Natural killer cell (primary cell): ENCODE measurements around the gene RGS6. TPM values are rescaled to one million over a fixed set of nuclear protein-coding genes. Genes with fewer than 3 reads are reported as not detected.

ENCODE experiments used
- ATAC-seq, 3 donors: fragments of 150-1000 bp in 2 of 3; fragments of 200-7000 bp in 1 of 3; cut with Tn5 transposase; 1 replicate in 1 of 3; 2 replicates in 2 of 3; pipeline ENCODE4 v1.10.0; 2021; ENCODE audit warnings: mild to moderate bottlenecking in 2 of 3, moderate library complexity in 2 of 3
- DNase-seq, 2 donors: peaks; one replicate each; pipeline versions ENCODE4 v3.0.0 to v3.0.0-alpha.2; 2013 to 2021; ENCODE audit warnings: mixed read lengths in 1 of 2
- H3K27ac ChIP-seq: one replicate; pipeline ENCODE4 v1.5.1; 2013; ENCODE audit warnings: mild to moderate bottlenecking, low read length
- H3K27me3 ChIP-seq: one replicate; pipeline ENCODE4 v1.6.1; 2013; ENCODE audit warnings: low read length; ENCODE audit not compliant: control insufficient read depth, insufficient read depth
- H3K36me3 ChIP-seq: one replicate; pipeline ENCODE4 v1.6.1; 2013; ENCODE audit warnings: low read length; ENCODE audit not compliant: control insufficient read depth, insufficient read depth
- H3K4me1 ChIP-seq: one replicate; pipeline ENCODE4 v1.6.1; 2013; ENCODE audit warnings: low read length; ENCODE audit not compliant: control insufficient read depth, insufficient read depth
- H3K4me3 ChIP-seq: one replicate; pipeline ENCODE4 v1.5.1; 2013; ENCODE audit warnings: low read length
- H3K9me3 ChIP-seq: one replicate; pipeline ENCODE4 v1.6.1; 2013; ENCODE audit warnings: low read length; ENCODE audit not compliant: control insufficient read depth, insufficient read depth
- H3K27ac Mint-ChIP-seq, 2 donors: one replicate each; pipeline ENCODE4 v1.8.0; 2022; ENCODE audit warnings: mild to moderate bottlenecking in 2 of 2, mixed read lengths in 2 of 2, moderate library complexity in 1 of 2
- H3K27me3 Mint-ChIP-seq, 2 donors: one replicate each; pipeline ENCODE4 v1.8.0; 2022; ENCODE audit warnings: low read depth in 2 of 2, mixed read lengths in 2 of 2
- H3K36me3 Mint-ChIP-seq: one replicate; pipeline ENCODE4 v1.8.0; 2022; ENCODE audit warnings: mixed read lengths
- H3K4me1 Mint-ChIP-seq, 2 donors: one replicate each; pipeline ENCODE4 v1.8.0; 2022; ENCODE audit warnings: mixed read lengths in 2 of 2
- H3K4me3 Mint-ChIP-seq: one replicate; pipeline ENCODE4 v1.8.0; 2022; ENCODE audit warnings: mild to moderate bottlenecking, moderate library complexity, mixed read lengths
- H3K9me3 Mint-ChIP-seq, 2 donors: one replicate each; pipeline ENCODE4 v1.8.0; 2022; ENCODE audit warnings: mixed read lengths in 2 of 2
- CTCF ChIP-seq: fragments of 200-600 bp; IDR thresholded peaks from one replicate; pipeline ENCODE4 v1.8.0; 2022; ENCODE audit warnings: antibody characterized with exemption
- WGBS: methylation state at CpG from one replicate; pipeline ENCODE4 v1.1.7; 2013; ENCODE audit warnings: missing lambda C conversion rate; ENCODE audit not compliant: insufficient coverage; 5-methylcytosine and 5-hydroxymethylcytosine counted together
- intact Hi-C: fragments of 100-400 bp; cut with micrococcal nuclease; formaldehyde crosslinking; loops from one replicate; pipeline ENCODE4 v1.14.2; 2022
- total RNA-seq, 4 donors: library from RNA; stranded (reverse); fragments of 120-200 nt in 1 of 4; gene quantifications; one replicate each; pipeline versions ENCODE4 v1.2.3 to v1.2.4, GENCODE V29; 2013 to 2022

The RGS6 gene
- total RNA-seq, 3 donors from 2014 or later (not counting 1 experiment from before 2014, with no cell fraction given): 0.75 to 1.4 TPM; not detected in 1

- Histone ChIP-seq H3K27me3 (peaks cover 7% of the 10 kb centered on the region), H3K9me3 (no peaks in the 10 kb centered on the region), H3K4me3 (no peak overlapping the region), H3K27ac (no peak overlapping the region), H3K4me1 (no peaks in the 10 kb centered on the region), H3K36me3 (no peaks in the 10 kb centered on the region)
- Mint-ChIP-seq H3K4me3 (no peak overlapping the region), H3K27me3 (peaks cover 68 to 90% of the 10 kb centered on the region in 2 donors), H3K36me3 (no peaks in the 10 kb centered on the region), H3K9me3 (no peaks in the 10 kb centered on the region), H3K4me1 (no peaks in the 10 kb centered on the region), H3K27ac (no peak overlapping the region)
- 100% methylated on average over 4 of the region's 5 CpGs for WGBS
- ATAC-seq (no peak), DNase-seq (no peak)
- no peak for TF ChIP-seq CTCF
- intact Hi-C loops: no loop called here
These were observed 646.3 kb downstream of the RGS6 start for GRCh38 chr14:72578514-72578913.

- H3K27ac Mint-ChIP-seq: no peak overlapping the region
- Histone ChIP-seq H3K27ac (no peak overlapping the region), H3K27me3 (peaks cover 5% of the 10 kb centered on the region), H3K4me3 (no peak overlapping the region), H3K9me3 (no peaks in the 10 kb centered on the region), H3K4me1 (no peaks in the 10 kb centered on the region), H3K36me3 (no peaks in the 10 kb centered on the region)
- peaks cover 9% of the 10 kb centered on the region for H3K36me3 Mint-ChIP-seq
- peaks cover 76 to 91% of the 10 kb centered on the region in 2 donors for H3K27me3 Mint-ChIP-seq
- H3K9me3 Mint-ChIP-seq: no peaks in the 10 kb centered on the region
- H3K4me3 Mint-ChIP-seq: no peak overlapping the region
- no peak for TF ChIP-seq CTCF
- H3K4me1 Mint-ChIP-seq: peaks cover 0 to 4% of the 10 kb centered on the region in 2 donors
- intact Hi-C loops: no loop called here
- 100% methylated on average over 1 of the region's 1 CpG for WGBS
- DNase-seq: no peak
- no peak for ATAC-seq
These were observed 650.4 kb downstream of the RGS6 start for GRCh38 chr14:72582582-72582981.

- no peak overlapping the region for H3K4me3 ChIP-seq
- ATAC-seq (no peak), DNase-seq (no peak)
- H3K27me3 ChIP-seq: peaks cover 5% of the 10 kb centered on the region
- Mint-ChIP-seq H3K36me3 (peaks cover 9% of the 10 kb centered on the region), H3K4me1 (peaks cover 0 to 4% of the 10 kb centered on the region in 2 donors), H3K27ac (no peak overlapping the region), H3K4me3 (no peak overlapping the region), H3K9me3 (no peaks in the 10 kb centered on the region), H3K27me3 (peaks cover 76 to 91% of the 10 kb centered on the region in 2 donors)
- no peak for TF ChIP-seq CTCF
- intact Hi-C loops: no loop called here
- H3K27ac ChIP-seq: no peak overlapping the region
- H3K9me3 ChIP-seq: no peaks in the 10 kb centered on the region
- 96% methylated on average over 5 of the region's 5 CpGs for WGBS
- H3K36me3 ChIP-seq: no peaks in the 10 kb centered on the region
- H3K4me1 ChIP-seq: no peaks in the 10 kb centered on the region
These were observed 651.4 kb downstream of the RGS6 start for GRCh38 chr14:72583316-72584272.
